Endothelial cell (in vitro differentiated cells): ENCODE measurements around the gene RUSF1. TPM values are rescaled to one million over a fixed set of nuclear protein-coding genes. Genes with fewer than 3 reads are reported as not detected.
A peak's percentile ranks its signal among the peaks of the same experiment; 100 is the strongest.

Experiments
- DNase-seq: peaks from one replicate; pipeline ENCODE4 v3.0.0; 2021; ENCODE audit warnings: low spot score
- H3K27ac Mint-ChIP-seq: one replicate; pipeline ENCODE4 v1.8.0; 2021; ENCODE audit warnings: mixed read lengths, inconsistent platforms; ENCODE audit not compliant: unreplicated experiment
- H3K27me3 Mint-ChIP-seq: one replicate; pipeline ENCODE4 v1.8.0; 2021; ENCODE audit warnings: mild to moderate bottlenecking, moderate library complexity, mixed read lengths, inconsistent platforms; ENCODE audit not compliant: unreplicated experiment
- H3K36me3 Mint-ChIP-seq: one replicate; pipeline ENCODE4 v1.8.0; 2021; ENCODE audit warnings: mild to moderate bottlenecking, low read depth, mixed read lengths, inconsistent platforms; ENCODE audit not compliant: unreplicated experiment
- H3K4me1 Mint-ChIP-seq: one replicate; pipeline ENCODE4 v1.8.0; 2021; ENCODE audit warnings: mild to moderate bottlenecking, mixed read lengths, inconsistent platforms; ENCODE audit not compliant: unreplicated experiment
- H3K4me3 Mint-ChIP-seq: one replicate; pipeline ENCODE4 v1.8.0; 2021; ENCODE audit warnings: mild to moderate bottlenecking, mixed read lengths, inconsistent platforms; ENCODE audit not compliant: unreplicated experiment
- H3K9me3 Mint-ChIP-seq: one replicate; pipeline ENCODE4 v1.8.0; 2021; ENCODE audit warnings: mixed read lengths, inconsistent platforms; ENCODE audit not compliant: unreplicated experiment
- CTCF ChIP-seq: fragments of 200-600 bp; sonication (generic); IDR thresholded peaks from one replicate; pipeline ENCODE4 v1.5.0; 2021; ENCODE audit warnings: antibody characterized with exemption; ENCODE audit not compliant: unreplicated experiment
- total RNA-seq: library from RNA; stranded (reverse); fragmentation: NEBNext Ultra II Directional; extraction: Animal tissue kit (Norgen Biotek cat#: 25700); gene quantifications from one replicate; pipeline ENCODE4 v1.2.1, GENCODE V29; 2021; ENCODE audit not compliant: unreplicated experiment

The RUSF1 gene
- total RNA-seq, 1 donor from 2014 or later = 54.2 TPM

GRCh38 chr16:31467151-31467773 lies 40.9 kb downstream of the RUSF1 start:
- Mint-ChIP-seq H3K27me3 (peaks cover 26% of the 10 kb centered on the region), H3K9me3 (no peaks in the 10 kb centered on the region), H3K4me1 (peaks cover 15% of the 10 kb centered on the region), H3K4me3 (peak overlapping the region; percentile 42), H3K27ac (peak overlapping the region; percentile 86), H3K36me3 (peaks cover 22% of the 10 kb centered on the region)
- no peak for DNase-seq
- no peak for TF ChIP-seq CTCF

GRCh38 chr16:31466381-31466841 lies 41.8 kb downstream of the RUSF1 start:
- no peak for DNase-seq
- H3K9me3 Mint-ChIP-seq = no peaks in the 10 kb centered on the region
- no peak for TF ChIP-seq CTCF
- no peak overlapping the region for H3K4me3 Mint-ChIP-seq
- H3K27ac Mint-ChIP-seq = peak overlapping the region; percentile 86
- peaks cover 14% of the 10 kb centered on the region for H3K4me1 Mint-ChIP-seq
- H3K27me3 Mint-ChIP-seq = peaks cover 24% of the 10 kb centered on the region
- H3K36me3 Mint-ChIP-seq = peaks cover 22% of the 10 kb centered on the region

GRCh38 chr16:31465788-31466370 lies 42.3 kb downstream of the RUSF1 start:
- DNase-seq = no peak
- no peak for TF ChIP-seq CTCF
- peaks cover 22% of the 10 kb centered on the region for H3K27me3 Mint-ChIP-seq
- peak overlapping the region; percentile 75 for H3K27ac Mint-ChIP-seq
- H3K4me3 Mint-ChIP-seq = peak overlapping the region; percentile 60
- H3K36me3 Mint-ChIP-seq = peaks cover 22% of the 10 kb centered on the region
- H3K4me1 Mint-ChIP-seq = peaks cover 9% of the 10 kb centered on the region
- H3K9me3 Mint-ChIP-seq = no peaks in the 10 kb centered on the region

- no peak for DNase-seq
- H3K9me3 Mint-ChIP-seq = no peaks in the 10 kb centered on the region
- H3K27ac Mint-ChIP-seq = no peak overlapping the region
- no peak overlapping the region for H3K4me3 Mint-ChIP-seq
- no peak for TF ChIP-seq CTCF
- H3K4me1 Mint-ChIP-seq = peaks cover 14% of the 10 kb centered on the region
- H3K36me3 Mint-ChIP-seq = peaks cover 18% of the 10 kb centered on the region
- H3K27me3 Mint-ChIP-seq = peaks cover 27% of the 10 kb centered on the region
These were observed 43.4 kb downstream of the RUSF1 start for GRCh38 chr16:31464781-31465260.

- no peak for DNase-seq
- Mint-ChIP-seq H3K27ac (peak overlapping the region; percentile 72), H3K9me3 (no peaks in the 10 kb centered on the region), H3K36me3 (peaks cover 18% of the 10 kb centered on the region), H3K4me3 (no peak overlapping the region), H3K27me3 (peaks cover 29% of the 10 kb centered on the region), H3K4me1 (peaks cover 15% of the 10 kb centered on the region)
- TF ChIP-seq CTCF = no peak
These were observed 43.8 kb downstream of the RUSF1 start for GRCh38 chr16:31464348-31464769.
